WI38 (cell line): Measurements from ENCODE around the gene KIF5C.

Experiments used
- H3K4me3 ChIP-seq: 2 replicates; pipeline ENCODE4 v1.5.1; 2011; ENCODE audit warnings: low read depth, mild to moderate bottlenecking, control low read depth, low read length
- TF ChIP-seq, protein P1 (sequence below): IDR thresholded peaks from 2 replicates; pipeline ENCODE4 v1.5.1; 2012; ENCODE audit warnings: low read depth, mild to moderate bottlenecking, control low read depth, low read length

The KIF5C gene

DNA sequence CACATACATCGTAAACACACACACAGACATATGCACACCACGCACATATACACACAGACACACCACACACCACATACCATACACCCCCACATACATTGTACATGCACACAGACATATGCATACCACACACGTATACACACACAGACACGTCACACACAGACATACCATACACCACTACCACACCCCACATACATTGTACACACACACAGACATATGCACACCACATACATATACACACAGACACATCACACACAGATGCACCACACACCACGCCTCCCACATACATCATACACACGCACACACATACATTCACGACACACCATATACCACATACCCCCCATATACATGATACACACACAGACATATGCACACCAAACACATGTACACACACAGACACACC lies 58.4 kb downstream of the KIF5C start:
- TF ChIP-seq, protein P1, sequence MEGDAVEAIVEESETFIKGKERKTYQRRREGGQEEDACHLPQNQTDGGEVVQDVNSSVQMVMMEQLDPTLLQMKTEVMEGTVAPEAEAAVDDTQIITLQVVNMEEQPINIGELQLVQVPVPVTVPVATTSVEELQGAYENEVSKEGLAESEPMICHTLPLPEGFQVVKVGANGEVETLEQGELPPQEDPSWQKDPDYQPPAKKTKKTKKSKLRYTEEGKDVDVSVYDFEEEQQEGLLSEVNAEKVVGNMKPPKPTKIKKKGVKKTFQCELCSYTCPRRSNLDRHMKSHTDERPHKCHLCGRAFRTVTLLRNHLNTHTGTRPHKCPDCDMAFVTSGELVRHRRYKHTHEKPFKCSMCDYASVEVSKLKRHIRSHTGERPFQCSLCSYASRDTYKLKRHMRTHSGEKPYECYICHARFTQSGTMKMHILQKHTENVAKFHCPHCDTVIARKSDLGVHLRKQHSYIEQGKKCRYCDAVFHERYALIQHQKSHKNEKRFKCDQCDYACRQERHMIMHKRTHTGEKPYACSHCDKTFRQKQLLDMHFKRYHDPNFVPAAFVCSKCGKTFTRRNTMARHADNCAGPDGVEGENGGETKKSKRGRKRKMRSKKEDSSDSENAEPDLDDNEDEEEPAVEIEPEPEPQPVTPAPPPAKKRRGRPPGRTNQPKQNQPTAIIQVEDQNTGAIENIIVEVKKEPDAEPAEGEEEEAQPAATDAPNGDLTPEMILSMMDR = no peak

DNA sequence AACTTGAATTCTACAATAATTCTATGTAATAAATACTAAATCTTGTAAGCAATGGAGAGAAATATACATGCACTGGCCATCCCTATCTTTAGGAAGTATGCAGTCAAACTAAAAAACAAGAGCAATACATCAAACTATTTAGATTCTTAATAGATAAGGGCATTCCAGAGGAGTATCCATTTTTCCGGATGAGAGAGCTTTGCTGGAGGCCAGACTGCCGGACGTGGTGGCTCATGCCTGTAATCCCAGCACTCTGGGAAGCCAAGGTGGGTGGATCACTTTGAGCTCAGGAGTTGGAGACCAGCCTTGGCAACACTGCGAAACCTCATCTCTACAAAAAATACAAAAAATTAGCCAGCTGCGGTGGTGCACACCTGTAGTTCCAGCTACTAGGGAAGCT lies 60.8 kb downstream of the KIF5C start:
- H3K4me3 ChIP-seq = no peak overlapping the region
- TF ChIP-seq, protein P1 = no peak

More for the DNA sequence above, 58.4 kb downstream of the KIF5C start:
- no peak overlapping the region for H3K4me3 ChIP-seq

- H3K4me3 ChIP-seq = no peak overlapping the region
- TF ChIP-seq, protein P1 = no peak
These were observed 61.9 kb downstream of the KIF5C start for GRCh38 chr2:148936857-148937450.

DNA sequence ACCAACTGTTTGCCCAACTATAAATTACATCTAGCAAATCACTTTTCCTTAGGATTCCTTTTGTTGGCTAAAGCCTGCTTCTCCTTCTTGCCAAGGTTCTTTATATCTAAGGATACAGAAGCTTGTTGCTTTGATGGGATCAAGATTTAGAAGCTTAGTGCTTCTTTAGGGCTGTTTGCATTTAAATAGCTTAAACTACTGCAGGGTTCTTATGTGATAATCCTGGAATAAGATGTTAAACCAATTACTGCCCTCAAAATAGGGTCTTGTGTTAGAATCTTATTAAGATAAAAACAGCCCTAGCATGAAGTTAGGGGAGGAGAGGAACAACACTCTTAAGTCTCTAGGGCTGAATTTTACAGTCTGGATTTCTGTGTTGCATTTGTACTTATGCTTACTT lies 64.2 kb downstream of the KIF5C start:
- TF ChIP-seq, protein P1 = no peak
- no peak overlapping the region for H3K4me3 ChIP-seq

DNA sequence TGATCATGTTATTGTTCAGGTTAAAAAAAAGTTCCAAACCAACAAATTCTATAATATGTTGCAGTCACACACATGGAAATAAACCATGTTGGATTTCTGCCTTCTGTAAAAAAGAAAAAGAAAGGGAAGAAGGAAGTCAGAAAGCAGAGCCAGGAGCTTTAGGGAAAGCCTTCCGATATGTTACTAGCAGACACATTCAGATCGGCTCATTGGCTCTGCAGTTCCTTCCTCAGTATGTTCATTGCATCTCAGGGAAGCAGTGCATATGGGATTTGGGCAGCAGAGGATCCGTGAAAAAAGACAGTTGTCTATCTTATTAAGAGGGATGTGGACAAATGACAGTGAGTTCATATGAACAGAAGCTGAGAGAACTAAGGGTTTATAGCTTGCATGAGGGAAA lies 68.1 kb downstream of the KIF5C start:
- TF ChIP-seq, protein P1 = no peak
- no peak overlapping the region for H3K4me3 ChIP-seq

DNA sequence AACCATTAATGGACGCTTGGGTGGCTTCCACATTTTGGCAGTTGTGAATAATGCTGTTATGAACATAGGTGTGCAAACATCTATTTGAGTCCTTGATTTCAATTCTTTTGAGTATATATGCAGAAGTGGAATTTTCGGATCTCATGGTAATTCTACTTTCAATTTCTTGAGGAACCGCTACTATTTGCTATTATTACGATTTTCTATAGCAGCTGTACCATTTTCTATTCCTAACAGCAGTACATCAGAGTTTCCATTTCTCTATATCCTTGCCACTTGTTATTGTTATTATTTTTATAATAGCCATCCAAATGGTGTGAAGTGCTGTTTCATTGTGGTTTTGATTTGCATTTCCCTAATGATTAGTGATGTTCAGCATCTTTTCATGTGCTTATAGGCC lies 69.5 kb downstream of the KIF5C start:
- TF ChIP-seq, protein P1 = no peak
- no peak overlapping the region for H3K4me3 ChIP-seq

DNA sequence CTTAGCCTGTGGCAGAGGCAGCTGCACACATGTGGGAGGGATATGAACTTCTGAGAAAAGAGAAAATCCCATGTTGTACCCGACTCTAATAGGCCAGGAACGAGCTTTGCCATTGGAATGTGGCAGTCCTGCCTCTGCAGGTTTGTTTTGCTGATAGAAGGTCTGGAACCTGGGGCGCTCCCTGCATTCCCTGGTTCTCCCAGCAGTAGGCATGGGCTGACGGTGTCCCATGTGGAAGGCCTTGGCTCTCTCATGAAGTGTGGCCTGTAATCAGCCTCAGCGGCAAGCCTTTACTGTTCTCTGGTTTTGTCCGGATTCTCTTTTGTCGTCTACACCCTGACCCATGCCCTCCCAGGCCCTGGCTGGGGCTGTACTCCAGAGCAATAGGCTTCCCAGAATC lies 72.3 kb downstream of the KIF5C start:
- no peak overlapping the region for H3K4me3 ChIP-seq
- TF ChIP-seq, protein P1 = no peak
